Pulmonary artery endothelial cell (primary cell): Measurements from ENCODE around the gene NFAT5. TPM values are rescaled to one million over a fixed set of nuclear protein-coding genes. Genes with fewer than 3 reads are reported as not detected.
"Not testable (repeated sequence)": the region's sequence is repeated elsewhere in the genome, so short reads cannot be mapped to it uniquely, and the experiment has no call there.

ENCODE experiments used
- DNase-seq: peaks from one replicate; pipeline ENCODE4 v3.0.0-alpha.2; 2011; ENCODE audit warnings: low read depth, low spot score
- total RNA-seq: library from RNA; depleted of rRNA; stranded (reverse); fragments of >200 nt; gene quantifications from 2 replicates; pipeline ENCODE4 v1.2.3, GENCODE V29; 2014

NFAT5 gene
- total RNA-seq, 1 donor from 2014 or later = 13.2 TPM

- DNase-seq = no peak
These were observed 140.6 kb downstream of the NFAT5 start for GRCh38 chr16:69706256-69706974.

- DNase-seq = no peak
These were observed 141.2 kb downstream of the NFAT5 start for GRCh38 chr16:69706975-69707340.

GRCh38 chr16:69707920-69708683 is 142.3 kb downstream of the NFAT5 start:
- DNase-seq = no peak

- peak; percentile 27 for DNase-seq
These were observed 143.8 kb downstream of the NFAT5 start for GRCh38 chr16:69709456-69710084.

- DNase-seq = no peak
These were observed 145.5 kb downstream of the NFAT5 start for GRCh38 chr16:69711115-69711740.

- no peak for DNase-seq
These were observed 146.5 kb downstream of the NFAT5 start for GRCh38 chr16:69712277-69712676.

GRCh38 chr16:69712914-69713581 is 147.3 kb downstream of the NFAT5 start:
- DNase-seq = no peak

- no peak for DNase-seq
These were observed 151.3 kb downstream of the NFAT5 start for GRCh38 chr16:69717066-69717465.

- no peak for DNase-seq
These were observed 152.5 kb downstream of the NFAT5 start for GRCh38 chr16:69718111-69718764.

- DNase-seq = no peak
These were observed 155.2 kb downstream of the NFAT5 start for GRCh38 chr16:69720822-69721430.

GRCh38 chr16:69721441-69721957 is 155.7 kb downstream of the NFAT5 start:
- no peak for DNase-seq

- DNase-seq = no peak
These were observed 158.7 kb downstream of the NFAT5 start for GRCh38 chr16:69724414-69724873.

GRCh38 chr16:69724981-69725479 is 159.3 kb downstream of the NFAT5 start:
- DNase-seq = no peak

- no peak for DNase-seq
These were observed 159.9 kb downstream of the NFAT5 start for GRCh38 chr16:69725480-69726312.

- peak; percentile 89 for DNase-seq
These were observed 160.7 kb downstream of the NFAT5 start, which contains the start of gene NQO1 for GRCh38 chr16:69726313-69727060. TSS of gene NQO1 (minus strand) at chr16:69726560. CDS start at chr16:69726439, 121 bp downstream.

- DNase-seq = no peak
These were observed 162.1 kb downstream of the NFAT5 start for GRCh38 chr16:69727916-69728270.

GRCh38 chr16:69729030-69729429 is 163.3 kb downstream of the NFAT5 start:
- DNase-seq = not testable (repeated sequence)

- DNase-seq = not testable (repeated sequence)
These were observed 165.5 kb downstream of the NFAT5 start for GRCh38 chr16:69731280-69731679.
